Ascending aorta (tissue), 2 donors: ENCODE measurements around the gene DNLZ. TPM values are rescaled to one million over a fixed set of nuclear protein-coding genes. Genes with fewer than 3 reads are reported as not detected.

Experiments used
- DNase-seq, 2 donors: peaks; one replicate each; pipeline ENCODE4 v3.0.0-alpha.2; 2019; ENCODE audit warnings: low spot score in 2 of 2
- H3K27ac ChIP-seq, 2 donors: fragments of 200-600 bp; sonication (generic); one replicate each; pipeline ENCODE4 v1.5.1; 2016 to 2017; ENCODE audit warnings: mild to moderate bottlenecking in 1 of 2
- H3K27me3 ChIP-seq: fragments of 200-600 bp; sonication (generic); one replicate; pipeline ENCODE4 v1.5.1; 2017
- H3K36me3 ChIP-seq, 2 donors: fragments of 200-600 bp; sonication (generic); one replicate each; pipeline ENCODE4 v1.5.1; 2016
- H3K4me1 ChIP-seq, 2 donors: fragments of 200-600 bp; sonication (generic); one replicate each; pipeline ENCODE4 v1.5.1; 2016 to 2017; ENCODE audit warnings: mild to moderate bottlenecking in 1 of 2
- H3K4me3 ChIP-seq, 2 donors: fragments of 200-600 bp; sonication (generic); one replicate each; pipeline ENCODE4 v1.5.1; 2016 to 2017; ENCODE audit warnings: mild to moderate bottlenecking in 1 of 2
- H3K9me3 ChIP-seq, 2 donors: fragments of 200-600 bp; sonication (generic); one replicate each; pipeline ENCODE4 v1.5.1; 2016
- intact Hi-C: fragments of 100-400 bp; cut with DNase I; formaldehyde crosslinking; loops from one replicate; pipeline ENCODE4 v1.15.1; 2023
- total RNA-seq: library from RNA; depleted of rRNA; stranded (reverse); fragments of >200 nt; gene quantifications from one replicate; pipeline ENCODE4 v1.1.0, GENCODE V29; 2016
- TF ChIP-seq, protein P1 (sequence below), 3 experiments: fragments of 200-600 bp in 2 of 3; fragments of 450-650 bp in 1 of 3; sonication (generic) in 2 of 3; IDR thresholded peaks; one replicate each; pipeline ENCODE4 v1.5.1; 2016 to 2019; ENCODE audit warnings: antibody characterized with exemption in 3 of 3, mild to moderate bottlenecking in 1 of 3, moderate library complexity in 1 of 3

Gene DNLZ
- total RNA-seq, 1 donor from 2014 or later, result 191 TPM

DNA sequence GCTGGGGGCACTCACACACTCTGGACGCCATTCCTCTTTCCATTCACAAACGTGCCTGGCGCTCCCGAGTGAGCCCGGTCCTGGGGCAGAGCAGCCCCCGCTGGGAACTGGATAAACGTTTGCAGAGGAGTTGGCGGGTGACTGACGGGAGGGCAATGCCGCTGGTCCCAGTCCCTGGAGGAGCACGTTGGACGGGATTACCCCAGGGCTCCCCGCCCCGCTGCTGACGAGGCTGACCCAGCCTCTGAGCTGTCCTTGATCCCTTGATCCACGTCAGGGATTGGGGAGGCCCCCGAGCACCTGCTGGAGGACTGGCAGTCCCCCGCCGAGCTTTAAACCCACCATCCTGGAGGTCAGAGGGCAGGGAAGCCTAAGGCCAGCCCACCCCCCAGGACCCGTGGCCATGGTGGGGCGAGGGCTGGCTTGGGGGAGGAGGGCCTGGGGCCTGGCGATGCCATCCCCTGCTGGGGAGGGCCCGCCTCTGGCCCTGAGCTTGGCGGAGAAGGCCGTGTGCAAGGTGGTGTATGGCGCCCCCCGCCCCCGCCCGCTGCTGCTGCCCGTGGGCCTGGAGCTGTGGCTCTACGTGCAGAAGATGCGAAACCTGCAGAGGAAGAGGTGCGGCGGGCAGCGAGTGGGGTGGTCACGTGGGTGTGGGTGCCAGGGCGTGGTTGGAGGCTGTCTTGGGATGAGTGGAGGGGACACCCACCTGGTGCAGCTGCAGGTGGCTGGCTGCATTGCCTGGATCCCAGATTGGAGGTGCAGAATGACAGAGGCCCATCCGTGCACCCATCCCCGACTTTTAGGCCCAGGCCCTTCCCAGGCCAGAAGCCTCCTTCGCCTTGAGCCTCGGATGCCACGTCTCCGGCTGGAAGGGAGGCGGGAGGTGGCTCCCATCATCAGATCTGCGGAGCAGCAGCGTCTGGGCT lies 31.7 kb downstream of the DNLZ start:
- TF ChIP-seq, protein P1, sequence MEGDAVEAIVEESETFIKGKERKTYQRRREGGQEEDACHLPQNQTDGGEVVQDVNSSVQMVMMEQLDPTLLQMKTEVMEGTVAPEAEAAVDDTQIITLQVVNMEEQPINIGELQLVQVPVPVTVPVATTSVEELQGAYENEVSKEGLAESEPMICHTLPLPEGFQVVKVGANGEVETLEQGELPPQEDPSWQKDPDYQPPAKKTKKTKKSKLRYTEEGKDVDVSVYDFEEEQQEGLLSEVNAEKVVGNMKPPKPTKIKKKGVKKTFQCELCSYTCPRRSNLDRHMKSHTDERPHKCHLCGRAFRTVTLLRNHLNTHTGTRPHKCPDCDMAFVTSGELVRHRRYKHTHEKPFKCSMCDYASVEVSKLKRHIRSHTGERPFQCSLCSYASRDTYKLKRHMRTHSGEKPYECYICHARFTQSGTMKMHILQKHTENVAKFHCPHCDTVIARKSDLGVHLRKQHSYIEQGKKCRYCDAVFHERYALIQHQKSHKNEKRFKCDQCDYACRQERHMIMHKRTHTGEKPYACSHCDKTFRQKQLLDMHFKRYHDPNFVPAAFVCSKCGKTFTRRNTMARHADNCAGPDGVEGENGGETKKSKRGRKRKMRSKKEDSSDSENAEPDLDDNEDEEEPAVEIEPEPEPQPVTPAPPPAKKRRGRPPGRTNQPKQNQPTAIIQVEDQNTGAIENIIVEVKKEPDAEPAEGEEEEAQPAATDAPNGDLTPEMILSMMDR (IDR thresholded peaks at IDR 0.05), result no peak
- intact Hi-C loops, result no loop called here
- Histone ChIP-seq H3K4me1 (peaks cover 16 to 17% of the 10 kb centered on the region in 2 donors), H3K27ac (no peak overlapping the region), H3K9me3 (no peaks in the 10 kb centered on the region), H3K27me3 (no peaks in the 10 kb centered on the region), H3K4me3 (no peak overlapping the region), H3K36me3 (peaks cover 5 to 8% of the 10 kb centered on the region in 2 donors)
- DNase-seq, result no peak

DNA sequence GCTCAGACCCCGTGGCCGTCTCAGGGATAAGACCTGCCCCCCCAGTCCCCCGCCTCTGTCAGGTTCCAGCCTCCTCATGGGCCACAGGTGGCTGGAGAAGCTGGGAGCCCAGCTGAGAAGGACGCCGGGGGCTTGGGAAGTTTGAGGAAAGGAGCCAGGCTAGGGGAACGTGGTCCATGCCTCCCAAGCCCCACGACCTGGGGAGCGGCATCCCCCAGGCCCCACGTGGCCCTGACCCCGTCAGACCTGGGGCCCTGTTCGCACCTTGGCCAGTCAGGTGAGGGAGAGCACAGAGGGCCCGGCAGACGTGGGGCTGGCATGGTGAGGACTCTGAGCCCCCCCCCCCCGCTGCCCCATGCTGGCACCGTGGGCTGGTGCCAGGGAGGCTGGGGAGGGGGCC lies 32.5 kb downstream of the DNLZ start:
- Histone ChIP-seq H3K4me3 (no peak overlapping the region), H3K27ac (no peak overlapping the region), H3K27me3 (no peaks in the 10 kb centered on the region), H3K9me3 (no peaks in the 10 kb centered on the region), H3K36me3 (peaks cover 0 to 4% of the 10 kb centered on the region in 2 donors), H3K4me1 (peaks cover 21 to 23% of the 10 kb centered on the region in 2 donors)
- intact Hi-C loops, result no loop called here
- TF ChIP-seq, protein P1 (IDR thresholded peaks at IDR 0.05), result no peak
- DNase-seq, result no peak

DNA sequence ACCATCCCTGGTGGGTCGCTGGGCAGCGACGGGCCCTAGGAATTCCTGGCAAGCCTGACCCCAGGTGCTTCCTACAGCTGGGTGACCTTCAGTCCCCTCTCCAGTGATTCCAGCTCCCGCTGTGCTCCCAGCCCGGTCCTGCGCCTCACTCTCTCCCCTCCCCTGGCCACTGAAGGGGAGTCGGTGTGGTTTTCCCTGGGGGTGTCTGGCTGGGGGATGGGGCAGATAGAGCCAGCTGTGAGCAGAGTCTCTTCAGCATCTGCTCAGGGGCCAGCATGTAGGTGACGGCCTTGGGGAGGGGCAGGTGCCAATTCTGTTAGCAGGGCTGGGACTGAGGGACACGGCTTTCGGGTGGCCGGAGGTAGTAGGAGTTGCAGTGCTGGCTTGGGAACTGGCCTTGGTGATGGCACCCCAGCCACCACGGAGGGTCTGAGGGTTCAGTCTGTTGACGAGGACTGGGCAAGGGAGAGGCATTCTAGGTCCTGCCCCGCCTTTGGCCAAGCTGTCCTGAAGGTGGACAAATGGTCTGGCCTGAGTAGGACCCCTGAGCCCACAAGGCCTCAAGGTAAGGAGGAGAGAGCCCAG lies 33.0 kb downstream of the DNLZ start:
- intact Hi-C loops, result no loop called here
- TF ChIP-seq, protein P1 (IDR thresholded peaks at IDR 0.05), result no peak
- no peaks in the 10 kb centered on the region for H3K9me3 ChIP-seq
- H3K36me3 ChIP-seq, result peaks cover 0 to 4% of the 10 kb centered on the region in 2 donors
- H3K4me3 ChIP-seq, result no peak overlapping the region
- no peak overlapping the region for H3K27ac ChIP-seq
- H3K27me3 ChIP-seq, result no peaks in the 10 kb centered on the region
- DNase-seq, result no peak
- peaks cover 21 to 27% of the 10 kb centered on the region in 2 donors for H3K4me1 ChIP-seq

DNA sequence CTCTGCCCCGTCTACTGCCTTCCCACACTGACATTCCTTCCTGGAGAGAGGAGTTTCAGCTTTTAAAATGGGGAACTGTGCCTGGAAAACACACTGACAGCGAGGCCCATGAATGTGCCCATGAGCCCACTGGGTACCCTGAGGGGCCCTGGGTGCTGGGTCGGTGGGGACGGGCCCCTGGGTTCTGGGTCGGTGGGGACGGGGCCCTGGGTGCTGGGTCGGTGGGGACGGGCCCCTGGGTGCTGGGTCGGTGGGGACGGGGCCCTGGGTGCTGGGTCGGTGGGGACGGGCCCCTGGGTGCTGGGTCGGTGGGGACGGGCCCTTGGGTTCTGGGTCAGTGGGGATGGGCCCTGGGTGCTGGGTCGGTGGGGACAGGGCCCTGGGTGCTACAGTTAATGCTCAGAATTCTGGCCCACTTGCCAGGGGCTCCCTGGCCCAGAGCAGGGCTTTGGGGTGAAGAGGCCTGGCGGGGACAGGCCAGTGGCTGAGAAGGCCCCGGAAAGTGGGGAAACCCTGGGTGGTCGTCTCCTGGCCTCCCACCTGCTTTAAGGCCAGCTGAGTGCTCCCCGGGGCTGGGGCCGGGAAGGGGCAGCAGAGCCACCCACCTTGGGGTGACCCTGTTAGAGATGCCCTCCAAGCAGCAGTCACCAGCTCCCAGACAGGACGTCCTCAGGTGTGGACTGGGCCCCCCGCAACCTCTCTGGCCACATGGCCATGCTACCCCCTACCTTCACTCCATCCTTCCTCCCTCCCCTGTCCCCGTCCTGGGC lies 33.7 kb downstream of the DNLZ start:
- H3K4me3 ChIP-seq, result no peak overlapping the region
- intact Hi-C loops, result loop anchor here (5.0 kb wide), 1 partner anchor 72 kb away; the partner anchor contains the start of gene SNAPC4
- TF ChIP-seq, protein P1 (IDR thresholded peaks at IDR 0.05), result no peak
- H3K4me1 ChIP-seq, result peaks cover 21 to 27% of the 10 kb centered on the region in 2 donors
- H3K36me3 ChIP-seq, result peaks cover 0 to 4% of the 10 kb centered on the region in 2 donors
- H3K27me3 ChIP-seq, result no peaks in the 10 kb centered on the region
- no peak overlapping the region for H3K27ac ChIP-seq
- DNase-seq, result no peak
- no peaks in the 10 kb centered on the region for H3K9me3 ChIP-seq

DNA sequence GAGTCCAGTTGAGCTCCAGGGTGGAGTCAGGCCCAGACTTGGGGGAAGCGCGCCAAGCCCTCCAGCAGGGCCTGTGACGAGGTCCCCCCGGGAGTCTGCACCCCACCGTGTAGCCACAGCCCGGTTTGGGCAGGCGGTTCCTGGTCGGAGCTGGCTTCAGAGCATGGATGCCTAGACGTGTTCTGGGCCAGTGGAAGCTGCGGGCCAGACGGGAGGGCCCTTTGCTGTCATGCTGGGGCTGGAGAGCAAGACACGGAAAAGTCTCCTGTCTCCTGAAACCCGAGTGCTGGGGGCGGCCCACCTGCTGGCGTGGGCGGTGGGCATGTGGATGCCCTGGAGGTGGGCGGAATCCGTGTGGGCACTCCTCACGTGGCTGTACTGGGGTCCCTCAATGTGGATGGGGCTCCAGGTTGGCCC lies 34.3 kb downstream of the DNLZ start:
- Histone ChIP-seq H3K27me3 (no peaks in the 10 kb centered on the region), H3K36me3 (no peaks in the 10 kb centered on the region), H3K27ac (peak overlapping the region; percentile 78 to 86), H3K4me3 (peak overlapping the region in 1 of 2 donors; percentile 98), H3K9me3 (no peaks in the 10 kb centered on the region), H3K4me1 (peaks cover 21 to 27% of the 10 kb centered on the region in 2 donors)
- DNase-seq, result no peak
- TF ChIP-seq, protein P1 (IDR thresholded peaks at IDR 0.05), result no peak
- intact Hi-C loops, result loop anchor here (5.0 kb wide), 1 partner anchor 73 kb away; the partner anchor contains the start of gene SNAPC4
